SHP77 (cell line): Measurements from ENCODE around the gene SLC22A5.
A peak's percentile ranks its signal among the peaks of the same experiment; 100 is the strongest.

Experiments
- DNase-seq, 2 experiments: peaks; one replicate each; lab custom pipeline; 2025; lab: John Stamatoyannopoulos, UW

SLC22A5 gene

GRCh38 chr5:132365213-132365612, 4.3 kb upstream of the SLC22A5 start:
- no peak for DNase-seq

GRCh38 chr5:132368186-132368585, 1.3 kb upstream of the SLC22A5 start:
- no peak for DNase-seq

- DNase-seq = no peak
Measured at GRCh38 chr5:132369007-132369473, 470 bp upstream of the SLC22A5 start.

GRCh38 chr5:132370181-132370970, 866 bp downstream of the SLC22A5 start:
- no peak for DNase-seq

- no peak for DNase-seq
Measured at GRCh38 chr5:132370971-132371602, 1.6 kb downstream of the SLC22A5 start.

- no peak for DNase-seq
Measured at GRCh38 chr5:132371603-132371994, 2.1 kb downstream of the SLC22A5 start.

- no peak for DNase-seq
Measured at GRCh38 chr5:132372127-132372526, 2.6 kb downstream of the SLC22A5 start.

- no peak for DNase-seq
Measured at GRCh38 chr5:132372542-132372941, 3.0 kb downstream of the SLC22A5 start.

- no peak for DNase-seq
Measured at GRCh38 chr5:132375957-132376356, 6.4 kb downstream of the SLC22A5 start.

- DNase-seq = no peak
Measured at GRCh38 chr5:132376694-132377641, 7.5 kb downstream of the SLC22A5 start.

- no peak for DNase-seq
Measured at GRCh38 chr5:132377738-132378137, 8.2 kb downstream of the SLC22A5 start.

- DNase-seq = no peak
Measured at GRCh38 chr5:132378580-132378979, 9.1 kb downstream of the SLC22A5 start.

- no peak for DNase-seq
Measured at GRCh38 chr5:132380047-132380446, 10.5 kb downstream of the SLC22A5 start.

GRCh38 chr5:132380741-132381140, 11.2 kb downstream of the SLC22A5 start:
- no peak for DNase-seq

- no peak for DNase-seq
Measured at GRCh38 chr5:132381614-132382013, 12.1 kb downstream of the SLC22A5 start.

GRCh38 chr5:132383261-132383660, 13.8 kb downstream of the SLC22A5 start:
- no peak for DNase-seq

GRCh38 chr5:132383984-132384383, 14.5 kb downstream of the SLC22A5 start:
- DNase-seq = no peak

- DNase-seq = no peak
Measured at GRCh38 chr5:132384506-132385050, 15.1 kb downstream of the SLC22A5 start.

- peak; percentile 21 to 55 for DNase-seq
Measured at GRCh38 chr5:132385326-132386105, 16.0 kb downstream of the SLC22A5 start.

- peak; percentile 24 to 54 for DNase-seq
Measured at GRCh38 chr5:132386644-132387286, 17.3 kb downstream of the SLC22A5 start.

GRCh38 chr5:132387640-132388117, 18.2 kb downstream of the SLC22A5 start:
- no peak for DNase-seq
